Esophagus muscularis mucosa (tissue), 4 donors: ENCODE results near the gene B3GNT5.

Experiments used
- CTCF ChIP-seq, 3 experiments: fragments of 200-600 bp in 2 of 3; fragments of 450-650 bp in 1 of 3; sonication (generic) in 2 of 3; IDR thresholded peaks; one replicate each; pipeline ENCODE4 v1.5.1; 2017 to 2019; ENCODE audit warnings: antibody characterized with exemption in 3 of 3, mild to moderate bottlenecking in 2 of 3, moderate library complexity in 1 of 3
- EP300 ChIP-seq: sonication (generic); formaldehyde crosslinking; IDR thresholded peaks from one replicate; pipeline ENCODE4 v1.6.1; 2017; ENCODE audit warnings: antibody characterized with exemption
- POLR2A ChIP-seq: fragments of 450-650 bp; IDR thresholded peaks from one replicate; pipeline ENCODE4 v1.6.1; 2017; ENCODE audit warnings: antibody characterized with exemption, moderate library complexity, mild to moderate bottlenecking, low read depth

GRCh38 chr3:183208800-183209199, 44.3 kb upstream of the B3GNT5 start:
- TF ChIP-seq POLR2A (no peak), CTCF (IDR thresholded peaks at IDR 0.05) (no peak), EP300 (no peak)
